Retinal pigment epithelial cell (primary cell): ENCODE results near the gene ACER1.

Experiments
- DNase-seq: peaks from one replicate; pipeline ENCODE4 v3.0.0-alpha.2; 2010; ENCODE audit warnings: low read depth
- H3K4me3 ChIP-seq: 2 replicates; pipeline ENCODE4 v1.5.1; 2011; ENCODE audit warnings: mild to moderate bottlenecking, low read length, control low read depth, moderate library complexity
- TF ChIP-seq, protein P1 (sequence below): conservative IDR thresholded peaks from 2 replicates; pipeline ENCODE4 v1.5.1; 2011; ENCODE audit warnings: low read depth, low read length, control low read depth, inconsistent platforms

ACER1 gene

DNA sequence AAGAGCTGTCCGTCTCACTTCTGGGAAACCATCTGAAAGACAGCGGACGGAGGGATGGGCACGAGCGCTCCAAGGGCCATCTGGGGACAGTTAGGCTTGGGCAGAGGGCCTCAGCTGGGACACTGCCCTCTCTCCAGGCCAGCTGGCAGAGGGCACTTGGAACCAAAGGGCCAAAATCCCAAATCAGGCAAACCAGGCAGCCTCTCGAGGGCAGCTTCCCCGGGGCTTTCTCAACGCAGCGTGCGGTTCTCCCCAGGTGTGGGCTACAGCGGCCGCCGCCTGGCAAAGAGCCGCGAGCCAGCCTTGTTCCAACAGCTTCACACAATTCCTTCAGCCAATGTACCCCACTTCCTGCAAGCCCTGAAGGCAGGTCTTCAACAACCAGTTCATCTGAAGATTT, 58.7 kb downstream of the ACER1 start:
- TF ChIP-seq, protein P1, sequence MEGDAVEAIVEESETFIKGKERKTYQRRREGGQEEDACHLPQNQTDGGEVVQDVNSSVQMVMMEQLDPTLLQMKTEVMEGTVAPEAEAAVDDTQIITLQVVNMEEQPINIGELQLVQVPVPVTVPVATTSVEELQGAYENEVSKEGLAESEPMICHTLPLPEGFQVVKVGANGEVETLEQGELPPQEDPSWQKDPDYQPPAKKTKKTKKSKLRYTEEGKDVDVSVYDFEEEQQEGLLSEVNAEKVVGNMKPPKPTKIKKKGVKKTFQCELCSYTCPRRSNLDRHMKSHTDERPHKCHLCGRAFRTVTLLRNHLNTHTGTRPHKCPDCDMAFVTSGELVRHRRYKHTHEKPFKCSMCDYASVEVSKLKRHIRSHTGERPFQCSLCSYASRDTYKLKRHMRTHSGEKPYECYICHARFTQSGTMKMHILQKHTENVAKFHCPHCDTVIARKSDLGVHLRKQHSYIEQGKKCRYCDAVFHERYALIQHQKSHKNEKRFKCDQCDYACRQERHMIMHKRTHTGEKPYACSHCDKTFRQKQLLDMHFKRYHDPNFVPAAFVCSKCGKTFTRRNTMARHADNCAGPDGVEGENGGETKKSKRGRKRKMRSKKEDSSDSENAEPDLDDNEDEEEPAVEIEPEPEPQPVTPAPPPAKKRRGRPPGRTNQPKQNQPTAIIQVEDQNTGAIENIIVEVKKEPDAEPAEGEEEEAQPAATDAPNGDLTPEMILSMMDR = no peak
- DNase-seq = no peak
- H3K4me3 ChIP-seq = no peak overlapping the region

DNA sequence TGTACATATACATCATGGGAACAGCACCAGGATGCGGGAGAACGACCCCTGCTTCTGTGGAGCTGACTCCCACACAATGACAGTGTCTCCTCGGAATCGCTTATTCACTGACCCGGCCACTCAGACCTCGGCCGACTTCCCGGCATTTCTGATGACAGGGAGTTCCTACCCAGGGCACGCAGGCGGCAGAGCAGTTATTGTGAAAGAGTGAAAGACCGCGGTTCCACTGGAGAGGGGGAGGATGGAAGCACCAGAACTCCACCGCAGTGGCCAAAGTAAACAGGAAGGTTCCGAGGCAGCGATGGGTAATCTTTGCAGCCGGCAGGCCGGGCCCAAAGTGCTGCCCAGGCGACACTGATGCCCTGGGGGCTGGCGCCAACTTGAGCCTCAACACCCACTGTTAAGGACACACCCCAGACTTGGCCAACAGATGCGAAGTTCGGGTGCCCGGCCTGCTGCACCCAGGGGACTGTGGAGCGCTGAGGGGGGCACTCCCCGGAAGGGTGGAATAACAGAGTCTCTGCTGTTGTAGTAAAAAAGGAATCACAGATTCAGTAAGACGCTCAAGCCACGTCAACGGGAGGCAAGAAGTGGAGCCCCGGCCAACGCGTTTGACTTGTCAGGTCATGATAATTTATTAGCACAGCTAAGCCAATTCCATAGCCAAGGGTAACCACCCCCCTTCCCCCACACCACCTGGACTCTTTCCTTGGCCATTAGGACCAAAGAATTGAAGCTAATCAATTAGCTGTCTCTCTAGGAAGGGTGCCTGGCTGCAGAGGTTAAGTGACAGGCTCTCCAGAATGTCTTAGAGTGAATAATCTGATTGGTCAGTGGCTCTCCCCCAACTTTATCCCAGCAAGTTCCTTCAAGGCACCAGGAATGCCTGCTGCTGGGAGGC, 59.5 kb downstream of the ACER1 start:
- DNase-seq = no peak
- H3K4me3 ChIP-seq = no peak overlapping the region
- TF ChIP-seq, protein P1 = no peak

DNA sequence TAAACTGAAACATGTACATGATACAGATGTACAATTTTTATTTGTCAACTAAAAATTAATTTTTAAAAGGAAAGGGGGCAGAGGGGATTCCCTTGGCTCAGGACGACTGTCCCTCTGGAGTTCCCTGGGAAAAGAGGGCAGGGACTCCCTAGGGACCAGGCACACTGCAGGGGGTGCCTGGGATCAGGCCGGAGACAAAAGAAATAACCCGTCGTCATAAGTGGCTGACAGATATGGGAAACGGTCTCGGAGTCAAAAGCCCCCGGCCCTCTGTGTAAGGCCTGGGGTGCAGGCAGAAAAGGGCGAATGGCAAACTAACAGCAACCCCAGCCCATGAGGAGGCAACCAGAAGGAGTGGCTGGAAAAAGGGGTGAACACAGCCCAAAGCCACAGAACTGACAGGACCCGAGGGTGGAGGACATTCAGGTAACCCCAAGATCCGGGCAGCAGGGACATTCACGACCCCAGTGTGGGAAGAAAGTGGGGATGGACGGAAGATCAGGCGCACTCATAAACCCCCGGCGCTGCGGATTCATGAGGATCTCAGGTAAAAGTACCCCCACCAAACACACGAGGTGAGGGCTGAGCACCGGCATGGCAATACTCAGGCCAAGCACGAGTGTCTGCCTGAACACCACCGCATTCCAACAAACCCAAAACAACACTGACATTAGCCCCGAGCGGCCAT, 60.4 kb downstream of the ACER1 start:
- TF ChIP-seq, protein P1 = no peak
- no peak overlapping the region for H3K4me3 ChIP-seq
- no peak for DNase-seq

DNA sequence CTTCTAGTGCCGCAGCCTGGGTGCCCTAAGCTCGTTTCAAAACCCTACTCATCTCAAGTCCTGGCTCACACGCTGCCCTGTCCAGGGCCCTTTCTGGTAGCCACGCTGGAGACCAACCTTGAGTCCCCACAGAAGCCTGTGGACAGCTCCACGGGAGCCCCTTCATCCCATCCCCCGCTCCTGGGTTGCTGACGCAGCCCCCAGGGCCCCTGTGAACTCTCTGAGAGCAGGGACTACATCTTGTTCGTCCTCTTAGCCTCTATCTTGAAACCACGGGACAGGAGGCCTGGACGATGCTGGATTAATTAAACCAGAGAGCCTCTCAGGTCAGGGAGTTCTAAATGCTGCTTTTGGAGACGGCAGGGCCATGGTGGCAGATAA, 61.0 kb downstream of the ACER1 start:
- TF ChIP-seq, protein P1 = no peak
- peak overlapping the region; percentile 30 for H3K4me3 ChIP-seq
- no peak for DNase-seq

DNA sequence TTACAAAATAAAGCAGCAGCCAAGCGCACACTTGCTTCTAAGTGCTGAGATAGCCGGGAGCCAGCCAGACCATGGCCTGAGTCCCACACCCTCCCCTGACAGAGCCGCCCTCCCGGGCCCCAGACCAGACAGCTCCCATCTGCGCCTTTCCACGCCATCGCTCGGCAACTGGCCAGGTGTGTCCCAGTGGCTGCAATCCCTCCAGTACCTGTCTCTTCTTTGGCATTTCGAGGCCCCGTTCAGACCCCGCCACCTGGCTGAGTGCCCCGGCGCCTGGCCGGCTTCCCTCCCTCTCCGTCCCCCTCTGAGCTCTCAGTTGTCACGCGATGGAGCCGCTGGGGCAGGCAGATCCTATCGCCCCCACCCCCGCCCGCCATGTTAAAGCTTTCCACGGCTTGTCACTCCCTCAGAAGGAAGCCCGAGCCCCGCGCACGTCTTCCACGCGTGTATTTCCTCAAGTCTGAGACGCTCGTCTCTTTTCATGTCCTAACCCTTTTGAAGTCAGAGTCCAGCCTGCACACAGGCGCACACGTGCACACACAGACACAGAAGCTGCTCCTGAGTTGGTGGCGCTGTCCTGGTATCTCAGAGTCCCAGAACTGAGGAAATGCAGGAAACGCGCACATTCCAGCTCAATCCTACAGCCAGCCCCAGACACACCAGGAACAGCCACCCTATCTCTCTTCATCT, 61.5 kb downstream of the ACER1 start:
- DNase-seq = no peak
- H3K4me3 ChIP-seq = peak overlapping the region; percentile 30
- TF ChIP-seq, protein P1 = peak; percentile 17

DNA sequence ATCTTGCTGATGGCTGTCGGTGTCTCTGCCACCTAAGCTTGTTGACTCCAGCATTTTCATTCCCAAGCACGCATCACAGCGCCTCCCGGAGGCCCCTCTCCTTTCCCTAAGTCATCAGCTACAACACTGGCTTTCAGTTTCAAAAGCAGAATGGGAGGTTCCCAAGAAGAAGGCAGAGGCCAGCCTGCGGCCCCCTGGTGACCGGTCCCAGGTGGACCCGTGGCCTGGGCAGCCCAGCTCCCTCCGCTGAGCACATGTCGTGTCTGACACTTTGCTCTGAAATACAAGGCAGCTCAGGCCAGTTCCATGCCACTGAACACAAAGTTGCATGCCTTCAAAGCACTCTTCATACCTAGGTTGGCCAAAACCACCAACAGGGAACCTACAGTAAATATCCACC, 62.2 kb downstream of the ACER1 start:
- no peak overlapping the region for H3K4me3 ChIP-seq
- TF ChIP-seq, protein P1 = peak; percentile 43
- no peak for DNase-seq
